Cortex of kidney (tissue), 1 donor: ENCODE data around the gene VWF.

Experiments
- DNase-seq: peaks from one replicate; lab custom pipeline; 2025; lab: John Stamatoyannopoulos, UW

VWF gene

DNA sequence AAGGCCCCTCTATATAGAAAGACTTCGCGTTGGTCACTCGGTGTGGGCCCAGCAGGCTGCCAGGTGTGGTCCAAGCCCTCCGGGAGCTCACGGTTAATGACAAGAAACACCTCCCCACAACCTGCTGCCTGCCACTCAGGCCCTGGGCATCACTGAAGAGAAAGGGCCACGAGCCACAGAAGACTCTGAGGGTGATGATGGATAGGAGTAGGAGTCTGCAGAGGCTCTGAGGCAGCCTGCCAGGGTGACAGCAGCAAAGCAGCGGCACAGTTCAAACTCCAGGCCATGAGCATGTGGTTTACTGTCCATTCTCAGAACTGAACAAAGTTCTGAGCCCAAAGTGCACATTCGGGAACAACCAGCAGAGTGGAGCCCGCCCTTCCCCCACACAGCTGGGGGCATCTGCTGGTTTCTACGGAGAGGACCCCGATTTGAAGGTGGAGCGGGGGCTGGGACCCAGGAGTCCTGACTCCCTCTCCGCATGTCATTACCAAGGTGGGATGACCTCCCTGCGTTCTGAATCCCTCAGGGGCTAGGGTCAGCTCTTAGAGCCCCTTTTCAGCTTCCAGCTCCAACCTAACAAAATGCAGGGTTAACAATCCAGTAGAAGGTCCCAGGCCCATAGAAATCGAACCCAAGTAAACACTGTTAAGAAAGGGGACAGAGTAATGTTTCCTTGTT is 65.8 kb downstream of the VWF start:
- no peak for DNase-seq

DNA sequence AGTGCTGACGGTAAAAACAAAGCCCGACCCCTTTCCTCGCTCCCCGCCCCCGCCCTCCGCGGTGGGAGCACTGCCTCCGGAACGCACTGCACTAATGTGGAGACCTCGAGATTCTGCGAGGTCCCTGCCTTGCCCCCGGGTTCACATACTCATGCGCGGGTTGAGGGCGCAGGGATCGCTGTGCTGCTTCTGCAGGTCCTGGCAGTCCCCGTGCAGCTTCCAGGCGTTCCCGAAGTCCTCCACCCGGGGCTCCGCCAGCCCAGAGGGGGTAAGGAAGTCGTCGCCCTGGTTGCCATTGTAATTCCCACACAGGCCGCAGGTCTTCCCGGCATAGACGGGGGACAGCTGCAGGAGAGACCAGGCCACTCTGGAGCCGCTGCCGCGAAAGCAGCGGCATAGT is 66.8 kb downstream of the VWF start:
- no peak for DNase-seq

DNA sequence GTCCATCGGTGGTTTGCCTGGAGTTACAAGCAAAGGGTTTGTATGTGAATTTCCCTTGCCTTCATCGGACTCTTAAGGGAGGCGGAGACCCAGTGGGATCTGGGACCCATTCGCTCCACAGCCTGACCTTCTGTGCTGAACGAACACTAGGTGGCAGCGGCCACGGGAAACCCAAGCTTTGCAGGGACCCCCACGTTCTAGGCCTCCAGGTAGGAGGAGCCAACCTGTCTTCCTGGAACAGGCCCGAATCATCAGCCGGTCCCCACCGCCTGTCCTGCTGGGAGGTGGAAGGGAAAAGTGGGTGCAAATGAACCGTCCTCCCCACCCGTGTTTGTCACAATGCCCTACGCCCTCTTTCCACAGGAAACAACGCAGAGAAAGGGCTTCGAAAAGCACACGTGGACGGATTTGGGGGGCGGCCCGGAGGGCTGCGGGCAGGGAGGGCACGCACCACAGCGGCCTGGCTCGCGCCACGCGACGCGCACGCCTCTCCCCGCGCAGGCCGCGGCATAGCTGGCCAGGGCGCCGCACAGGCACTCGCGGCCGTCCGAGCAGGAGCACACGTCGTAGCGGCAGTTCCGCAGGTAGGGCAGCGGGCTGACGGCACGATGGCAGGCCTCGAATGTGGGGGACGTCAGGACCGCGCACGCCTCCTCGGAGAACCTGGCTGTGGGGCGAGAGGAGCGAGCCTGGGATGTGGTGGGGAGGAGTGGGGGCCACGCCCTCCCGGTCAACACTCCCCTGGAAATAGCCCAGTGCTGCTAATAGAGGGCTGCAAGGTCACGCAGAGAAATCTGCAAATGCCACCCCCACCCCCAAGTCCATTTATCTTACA is 67.8 kb downstream of the VWF start:
- no peak for DNase-seq

DNA sequence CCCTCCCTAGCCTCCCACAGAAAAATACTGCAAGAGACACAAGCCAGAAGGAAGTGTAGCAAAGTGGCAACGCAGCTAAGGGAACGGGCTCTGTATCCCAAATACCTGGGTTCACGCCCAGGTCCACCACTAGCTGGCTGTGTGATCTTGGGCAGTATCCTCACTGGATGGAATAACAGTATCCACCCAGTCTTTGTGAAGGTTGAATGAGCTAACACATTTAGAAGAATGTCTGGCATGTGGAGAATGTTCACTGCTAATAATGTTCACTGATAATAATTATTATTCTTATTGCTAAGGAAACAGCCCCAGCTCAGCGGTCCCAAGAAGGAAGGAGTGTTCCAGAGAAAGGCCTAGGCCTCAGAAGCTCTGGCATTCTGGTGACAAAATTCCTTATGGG is 70.9 kb downstream of the VWF start:
- no peak for DNase-seq

DNA sequence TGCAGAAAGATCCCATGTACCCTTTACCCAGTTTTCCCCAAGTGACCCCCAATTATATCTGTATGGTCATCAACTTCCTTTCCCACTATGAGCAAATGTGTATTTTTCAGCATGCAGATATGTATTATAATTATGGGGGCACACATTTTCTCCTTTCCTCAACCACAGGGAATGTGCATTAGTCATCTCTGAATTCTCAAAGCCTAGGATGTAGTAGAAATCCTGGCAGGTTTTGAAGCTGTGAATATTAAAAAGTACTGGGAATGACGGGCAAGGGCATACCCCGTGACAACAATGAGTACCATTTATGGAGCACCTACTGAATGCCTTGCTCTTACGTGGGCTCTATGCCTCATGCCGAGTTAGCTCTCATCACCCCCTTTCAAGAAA is 71.5 kb downstream of the VWF start:
- no peak for DNase-seq

GRCh38 chr12:6052206-6052939 is 72.1 kb downstream of the VWF start:
- DNase-seq, result no peak

GRCh38 chr12:6049992-6050391 is 74.5 kb downstream of the VWF start:
- no peak for DNase-seq

- DNase-seq, result no peak
Measured at GRCh38 chr12:6049587-6049986, 74.9 kb downstream of the VWF start.

- no peak for DNase-seq
Measured at GRCh38 chr12:6047249-6048237, 76.9 kb downstream of the VWF start.

GRCh38 chr12:6046511-6047180 is 77.8 kb downstream of the VWF start:
- no peak for DNase-seq

DNA sequence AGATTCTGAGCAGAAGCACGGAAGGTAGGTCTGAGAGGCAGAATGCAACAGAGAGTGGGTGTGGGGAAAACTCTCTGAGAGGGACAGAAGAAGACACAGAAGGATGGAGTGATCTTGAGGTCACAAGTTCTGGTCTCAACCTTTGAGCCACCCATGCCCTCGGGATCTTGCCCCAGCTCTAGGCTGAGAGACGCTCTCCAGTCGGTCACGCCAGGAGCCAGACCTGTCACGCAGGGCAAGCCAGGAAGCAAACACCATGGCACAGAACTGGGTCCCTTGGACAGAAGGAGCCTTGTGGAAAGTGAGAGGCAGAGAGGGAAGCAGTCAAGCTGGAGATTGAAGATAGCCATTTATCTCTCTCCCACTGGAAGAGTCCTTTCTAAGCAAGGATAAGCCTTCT is 79.0 kb downstream of the VWF start:
- no peak for DNase-seq

GRCh38 chr12:6044082-6044481 is 80.4 kb downstream of the VWF start:
- no peak for DNase-seq

GRCh38 chr12:6042446-6042845 is 82.0 kb downstream of the VWF start:
- no peak for DNase-seq

DNA sequence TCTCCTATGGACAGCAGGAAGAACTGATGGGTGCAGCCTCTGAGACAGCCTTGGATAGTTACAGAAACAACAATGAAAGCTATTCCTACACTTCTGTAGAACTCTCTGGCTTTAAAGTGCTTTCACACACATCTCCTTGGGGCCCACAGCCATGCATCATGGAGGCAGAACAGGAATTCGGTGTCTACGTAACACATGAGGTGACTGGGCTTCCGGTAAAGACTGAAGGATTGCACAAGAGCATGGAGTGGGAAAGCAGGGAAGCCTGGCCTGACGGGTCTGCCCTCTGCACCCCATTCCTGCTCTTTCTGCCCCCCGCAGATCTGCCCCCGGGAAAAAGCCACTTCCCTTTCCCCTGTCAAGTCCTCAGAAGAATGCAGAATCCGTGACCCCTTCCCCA is 82.6 kb downstream of the VWF start:
- no peak for DNase-seq

DNA sequence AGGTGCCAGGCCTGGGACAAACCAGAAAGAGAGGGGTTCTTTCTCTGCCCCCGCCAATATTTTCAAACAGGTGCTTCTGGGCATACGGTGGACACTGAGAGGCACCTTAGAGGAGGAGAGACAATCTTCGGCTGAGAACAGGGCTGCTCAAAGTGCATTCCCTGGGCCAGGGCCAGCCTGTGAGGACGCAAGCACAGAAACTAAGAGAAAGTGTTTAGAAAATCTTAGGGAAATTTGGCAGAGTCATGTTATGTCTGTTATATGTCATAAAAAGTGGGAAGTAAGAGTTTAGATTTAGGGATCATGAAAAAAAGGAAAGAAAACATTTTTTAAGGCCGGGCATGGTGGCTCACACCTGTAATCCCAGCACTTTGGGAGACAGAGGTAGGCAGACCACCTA is 83.7 kb downstream of the VWF start:
- no peak for DNase-seq

GRCh38 chr12:6039894-6040601 is 84.4 kb downstream of the VWF start:
- DNase-seq, result no peak

- DNase-seq, result no peak
Measured at GRCh38 chr12:6038160-6038559, 86.3 kb downstream of the VWF start.

- DNase-seq, result no peak
Measured at GRCh38 chr12:6037459-6037858, 87.0 kb downstream of the VWF start.

- no peak for DNase-seq
Measured at GRCh38 chr12:6036509-6036908, 88.0 kb downstream of the VWF start.

DNA sequence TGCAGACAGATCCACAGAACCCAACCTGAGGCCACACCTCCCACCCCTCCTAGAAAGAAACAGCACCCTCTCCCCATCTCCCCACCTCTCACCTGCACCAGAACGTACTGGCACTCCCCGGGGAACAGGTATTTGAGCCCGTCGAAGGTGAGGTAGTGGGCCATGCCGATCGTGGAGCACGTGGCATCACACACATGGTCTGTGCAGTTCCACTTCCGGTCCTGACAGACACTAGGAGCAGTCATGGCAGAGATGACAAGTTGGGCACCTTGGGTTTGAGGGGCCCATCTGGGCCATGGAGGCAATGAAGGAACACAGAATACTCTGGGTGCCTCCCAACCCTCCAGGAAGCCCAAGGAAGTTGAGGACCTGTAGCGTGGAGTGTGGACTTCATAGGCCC is 89.9 kb downstream of the VWF start:
- DNase-seq, result no peak

DNA sequence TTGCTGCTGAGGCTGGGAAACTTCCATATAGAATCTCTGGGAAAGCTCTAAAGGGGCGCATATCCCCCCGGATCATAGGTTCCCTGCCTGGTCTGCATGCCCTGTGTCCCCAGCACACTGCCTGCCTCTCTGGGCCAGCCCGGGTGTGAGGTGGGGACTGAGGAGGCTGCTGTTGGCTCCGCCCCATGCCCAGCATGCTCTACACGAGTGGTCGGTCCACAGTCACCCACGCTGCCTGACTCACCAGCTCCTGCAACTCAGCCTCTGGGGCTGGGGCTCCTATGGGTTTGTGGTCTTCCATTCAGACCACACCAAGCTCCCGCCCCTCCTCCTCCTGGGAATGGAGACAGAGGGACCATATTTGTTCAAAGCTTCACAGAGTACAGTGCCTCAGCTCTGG is 90.9 kb downstream of the VWF start:
- no peak for DNase-seq
